Astrocyte (in vitro differentiated cells and primary cell): ENCODE results near the gene SLC38A1. TPM values are rescaled to one million over a fixed set of nuclear protein-coding genes. Genes with fewer than 3 reads are reported as not detected.

ENCODE experiments used
- DNase-seq: peaks from one replicate; pipeline ENCODE4 v3.0.0-alpha.2; 2010; ENCODE audit warnings: low read depth
- FAIRE-seq: peaks from 2 replicates; lab custom pipeline; 2011; peaks lifted over from hg19 to GRCh38; lab: Jason Lieb, UNC
- H2AFZ ChIP-seq: 2 replicates; pipeline ENCODE4 v1.6.0; 2012; ENCODE audit warnings: low read depth, low read length, inconsistent platforms
- H3K27ac ChIP-seq: 2 replicates; pipeline ENCODE4 v1.5.1; 2011; ENCODE audit warnings: low read depth, low read length, inconsistent platforms
- H3K27me3 ChIP-seq: 2 replicates; pipeline ENCODE4 v1.6.0; 2011; ENCODE audit warnings: low read length, inconsistent platforms; ENCODE audit not compliant: insufficient read depth
- H3K36me3 ChIP-seq: 2 replicates; pipeline ENCODE4 v1.5.1; 2011; ENCODE audit warnings: low read length, inconsistent platforms; ENCODE audit not compliant: insufficient read depth
- H3K4me1 ChIP-seq: 2 replicates; pipeline ENCODE4 v1.5.1; 2011; ENCODE audit warnings: low read length, inconsistent platforms; ENCODE audit not compliant: insufficient read depth
- H3K4me2 ChIP-seq: 2 replicates; pipeline ENCODE4 v1.6.0; 2012; ENCODE audit warnings: low read length, inconsistent platforms
- H3K4me3 ChIP-seq: 2 replicates; pipeline ENCODE4 v1.5.1; 2011; ENCODE audit warnings: low read depth, mild to moderate bottlenecking, low read length, inconsistent platforms; ENCODE audit not compliant: insufficient read depth
- H3K79me2 ChIP-seq: 2 replicates; pipeline ENCODE4 v1.6.0; 2012; ENCODE audit warnings: mild to moderate bottlenecking, low read length, inconsistent platforms; ENCODE audit not compliant: insufficient read depth
- H3K9ac ChIP-seq: 2 replicates; pipeline ENCODE4 v1.6.0; 2012; ENCODE audit warnings: mild to moderate bottlenecking, low read length, inconsistent platforms
- H3K9me3 ChIP-seq: 2 replicates; pipeline ENCODE4 v1.5.1; 2012; ENCODE audit warnings: low read depth, mild to moderate bottlenecking, low read length, inconsistent platforms; ENCODE audit not compliant: insufficient read depth
- H4K20me1 ChIP-seq: 2 replicates; pipeline ENCODE4 v1.6.0; 2012; ENCODE audit warnings: low read length, inconsistent platforms; ENCODE audit not compliant: insufficient read depth
- H3K27ac Mint-ChIP-seq: one replicate; pipeline ENCODE4 v1.8.0; 2021; ENCODE audit warnings: mild to moderate bottlenecking, mixed read lengths; ENCODE audit not compliant: unreplicated experiment
- H3K27me3 Mint-ChIP-seq: one replicate; pipeline ENCODE4 v1.8.0; 2021; ENCODE audit warnings: low read depth, mixed read lengths; ENCODE audit not compliant: unreplicated experiment
- H3K36me3 Mint-ChIP-seq: one replicate; pipeline ENCODE4 v1.8.0; 2021; ENCODE audit warnings: low read depth, mixed read lengths; ENCODE audit not compliant: unreplicated experiment
- H3K4me1 Mint-ChIP-seq: one replicate; pipeline ENCODE4 v1.8.0; 2021; ENCODE audit warnings: low read depth, mixed read lengths; ENCODE audit not compliant: unreplicated experiment
- H3K4me3 Mint-ChIP-seq: one replicate; pipeline ENCODE4 v1.8.0; 2021; ENCODE audit warnings: mild to moderate bottlenecking, moderate library complexity, mixed read lengths; ENCODE audit not compliant: unreplicated experiment
- H3K9me3 Mint-ChIP-seq: one replicate; pipeline ENCODE4 v1.8.0; 2021; ENCODE audit warnings: mild to moderate bottlenecking, mixed read lengths; ENCODE audit not compliant: unreplicated experiment
- CTCF ChIP-seq: IDR thresholded peaks from 2 replicates; pipeline ENCODE4 v1.5.1; 2011; ENCODE audit warnings: low read depth, mild to moderate bottlenecking, inconsistent platforms, low read length, moderate library complexity; ENCODE audit not compliant: insufficient read depth
- EZH2 ChIP-seq: IDR thresholded peaks from 2 replicates; pipeline ENCODE4 v1.6.1; 2012; ENCODE audit warnings: mild to moderate bottlenecking, low read length, inconsistent platforms; ENCODE audit not compliant: insufficient read depth
- total RNA-seq: library from RNA; stranded (reverse); gene quantifications from 2 replicates; pipeline ENCODE4 v1.2.1, GENCODE V29; 2021

Gene SLC38A1
- total RNA-seq, 1 donor from 2014 or later: 160 TPM

DNA sequence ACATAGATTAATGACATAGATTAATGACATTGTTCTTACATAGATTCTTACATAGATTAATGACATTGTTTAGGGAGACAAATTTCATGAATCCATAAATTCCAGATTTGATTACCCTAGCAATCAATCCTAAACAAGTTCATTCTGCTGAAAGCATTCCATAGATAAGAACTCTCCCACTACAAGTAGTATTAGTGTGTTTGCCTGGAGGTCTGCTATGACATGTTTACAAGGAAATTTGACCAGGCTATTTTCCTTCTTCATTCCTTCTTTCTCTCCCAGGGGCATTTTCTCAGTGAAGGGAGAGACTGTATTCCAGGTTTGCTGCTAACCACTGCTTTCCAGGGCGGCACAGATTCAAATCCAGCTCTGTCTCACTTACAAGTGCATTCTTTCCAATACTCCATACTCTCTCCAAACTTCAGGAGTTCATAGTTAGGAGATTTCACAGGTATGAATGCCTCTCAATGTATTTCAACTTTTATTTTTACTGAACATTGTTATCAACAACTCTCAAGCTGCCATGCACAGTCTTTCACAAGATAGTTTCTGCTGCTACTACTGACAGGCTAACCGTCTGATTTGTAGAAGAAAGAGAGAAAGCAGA, 134.5 kb downstream of the SLC38A1 start:
- no peak for FAIRE-seq
- no peaks in the 10 kb centered on the region for H3K4me1 Mint-ChIP-seq
- Histone ChIP-seq H3K79me2 (no peaks in the 10 kb centered on the region), H3K4me3 (no peak overlapping the region), H3K27ac (no peak overlapping the region), H3K4me1 (no peaks in the 10 kb centered on the region), H2AFZ (no peak overlapping the region), H3K27me3 (no peaks in the 10 kb centered on the region), H4K20me1 (no peaks in the 10 kb centered on the region), H3K4me2 (no peak overlapping the region), H3K36me3 (no peaks in the 10 kb centered on the region), H3K9ac (no peak overlapping the region), H3K9me3 (no peaks in the 10 kb centered on the region)
- DNase-seq: no peak
- TF ChIP-seq EZH2: no peak
- no peak for TF ChIP-seq CTCF
- H3K9me3 Mint-ChIP-seq: no peaks in the 10 kb centered on the region
- no peak overlapping the region for H3K4me3 Mint-ChIP-seq
- no peaks in the 10 kb centered on the region for H3K36me3 Mint-ChIP-seq
- no peaks in the 10 kb centered on the region for H3K27me3 Mint-ChIP-seq
- no peak overlapping the region for H3K27ac Mint-ChIP-seq

GRCh38 chr12:46133751-46134150, 135.1 kb downstream of the SLC38A1 start:
- H3K27me3 Mint-ChIP-seq: no peaks in the 10 kb centered on the region
- Histone ChIP-seq H3K27ac (no peak overlapping the region), H3K9me3 (no peaks in the 10 kb centered on the region), H3K79me2 (no peaks in the 10 kb centered on the region), H3K36me3 (no peaks in the 10 kb centered on the region), H3K4me2 (no peak overlapping the region), H3K9ac (no peak overlapping the region), H2AFZ (no peak overlapping the region), H4K20me1 (no peaks in the 10 kb centered on the region), H3K27me3 (no peaks in the 10 kb centered on the region), H3K4me3 (no peak overlapping the region), H3K4me1 (no peaks in the 10 kb centered on the region)
- FAIRE-seq: no peak
- H3K27ac Mint-ChIP-seq: no peak overlapping the region
- no peak for DNase-seq
- no peaks in the 10 kb centered on the region for H3K4me1 Mint-ChIP-seq
- TF ChIP-seq EZH2 (no peak), CTCF (no peak)
- H3K4me3 Mint-ChIP-seq: no peak overlapping the region
- H3K9me3 Mint-ChIP-seq: no peaks in the 10 kb centered on the region
- no peaks in the 10 kb centered on the region for H3K36me3 Mint-ChIP-seq

Other genes with a start within 250 kb of the SLC38A1 start
- gene SLC38A2, start 103.7 kb upstream of the SLC38A1 start, total RNA-seq: 378 and 421 TPM in 2 replicates